IMR-90 (cell line): ENCODE measurements around the gene NTN4. TPM values are rescaled to one million over a fixed set of nuclear protein-coding genes. Genes with fewer than 3 reads are reported as not detected.

Experiments used
- ATAC-seq: fragments of 200-7000 bp; cut with Tn5 transposase; 2 replicates; pipeline ENCODE4 v1.9.1; 2020; ENCODE audit warnings: low read depth, mild to moderate bottlenecking, moderate library complexity
- BruUV-seq: library from RNA; stranded (reverse); fragments of 400-500 nt; replicated peaks from 2 replicates; lab custom pipeline; 2021; lab: Mats Ljungman, UMichigan
- CTCF ChIA-PET: fragments of 300-600 bp; formaldehyde crosslinking; extraction: SDS; loops from one replicate; lab custom pipeline; 2021; ENCODE audit warnings: antibody characterized with exemption; lab: Yijun Ruan, JAX
- POLR2A ChIA-PET: fragments of 300-600 bp; sonication (Branson Sonifier 250); formaldehyde crosslinking; loops from one replicate; lab custom pipeline; 2022; ENCODE audit warnings: antibody characterized with exemption; ENCODE audit not compliant: unreplicated experiment; lab: Charles Lee
- DNase-seq: peaks from one replicate; pipeline ENCODE4 v3.0.0; 2013
- H2AFZ ChIP-seq: replicated peaks from 2 replicates; pipeline ENCODE3; 2013; ENCODE audit warnings: low read length, mild to moderate bottlenecking; ENCODE audit not compliant: poor library complexity
- H2AK5ac ChIP-seq: 2 replicates; pipeline ENCODE4 v1.6.1; 2013; ENCODE audit warnings: low read depth, low read length, inconsistent platforms
- H2AK9ac ChIP-seq: replicated peaks from 2 replicates; pipeline ENCODE3; 2013; ENCODE audit warnings: mild to moderate bottlenecking, low read depth, low read length, moderate library complexity; ENCODE audit not compliant: poor library complexity
- H2BK120ac ChIP-seq: 2 replicates; pipeline ENCODE4 v1.6.1; 2013; ENCODE audit warnings: low read depth, low read length, inconsistent platforms
- H2BK15ac ChIP-seq: 3 replicates; pipeline ENCODE4 v1.6.1; 2013; ENCODE audit warnings: low read depth, low read length, inconsistent platforms
- H2BK20ac ChIP-seq: 2 replicates; pipeline ENCODE4 v1.6.1; 2013; ENCODE audit warnings: low read depth, mild to moderate bottlenecking, inconsistent platforms, low read length, moderate library complexity
- H2BK5ac ChIP-seq: 2 replicates; pipeline ENCODE4 v1.6.1; 2013; ENCODE audit warnings: mild to moderate bottlenecking, low read depth, low read length, inconsistent platforms; ENCODE audit not compliant: poor library complexity, severe bottlenecking
- H3K14ac ChIP-seq: replicated peaks from 2 replicates; pipeline ENCODE4 v1.6.1; 2013; ENCODE audit warnings: low read depth, low read length, inconsistent platforms
- H3K18ac ChIP-seq: 2 replicates; pipeline ENCODE4 v1.6.1; 2013; ENCODE audit warnings: low read depth, low read length, control low read depth
- H3K23ac ChIP-seq: 2 replicates; pipeline ENCODE4 v1.6.1; 2013; ENCODE audit warnings: low read depth, low read length, inconsistent platforms
- H3K27ac ChIP-seq: 2 replicates; pipeline ENCODE4 v1.5.1; 2013; ENCODE audit warnings: mild to moderate bottlenecking, control low read depth, low read length; ENCODE audit not compliant: insufficient read depth
- H3K27me3 ChIP-seq: 2 replicates; pipeline ENCODE4 v1.6.1; 2013; ENCODE audit warnings: low read length; ENCODE audit not compliant: control insufficient read depth, insufficient read depth
- H3K36me3 ChIP-seq: 2 replicates; pipeline ENCODE4 v1.6.1; 2013; ENCODE audit warnings: low read length, mixed read lengths; ENCODE audit not compliant: control insufficient read depth, insufficient read depth
- H3K4ac ChIP-seq: 2 replicates; pipeline ENCODE4 v1.6.1; 2013; ENCODE audit warnings: low read depth, low read length, inconsistent platforms
- H3K4me1 ChIP-seq: 2 replicates; pipeline ENCODE4 v1.6.1; 2013; ENCODE audit warnings: low read length, mixed read lengths; ENCODE audit not compliant: control insufficient read depth, insufficient read depth
- H3K4me2 ChIP-seq: 2 replicates; pipeline ENCODE4 v1.6.1; 2013; ENCODE audit warnings: low read depth, mild to moderate bottlenecking, control low read depth, low read length, moderate library complexity
- H3K4me3 ChIP-seq: 2 replicates; pipeline ENCODE4 v1.5.1; 2013; ENCODE audit warnings: low read depth, mild to moderate bottlenecking, control low read depth, low read length, moderate library complexity; ENCODE audit not compliant: insufficient read depth
- H3K56ac ChIP-seq: 2 replicates; pipeline ENCODE4 v1.6.1; 2013; ENCODE audit warnings: low read length, inconsistent platforms; ENCODE audit not compliant: insufficient read depth; ENCODE audit errors: extremely low read depth
- H3K79me1 ChIP-seq, 2 experiments: 2 replicates each; pipeline ENCODE4 v1.6.1; 2013; ENCODE audit warnings: low read length in 2 of 2, inconsistent platforms in 1 of 2, low read depth in 1 of 2
- H3K9ac ChIP-seq: 2 replicates; pipeline ENCODE4 v1.6.1; 2013; ENCODE audit warnings: low read depth, low read length, control low read depth
- H3K9me1 ChIP-seq: 2 replicates; pipeline ENCODE4 v1.6.1; 2013; ENCODE audit warnings: low read length, inconsistent platforms; ENCODE audit not compliant: insufficient read depth
- H3K9me3 ChIP-seq: 2 replicates; pipeline ENCODE4 v1.6.1; 2013; ENCODE audit warnings: low read length; ENCODE audit not compliant: control insufficient read depth, insufficient read depth
- H4K20me1 ChIP-seq: 2 replicates; pipeline ENCODE4 v1.6.1; 2013; ENCODE audit warnings: low read length, inconsistent platforms; ENCODE audit not compliant: insufficient read depth
- H4K5ac ChIP-seq: 2 replicates; pipeline ENCODE4 v1.6.1; 2013; ENCODE audit warnings: mild to moderate bottlenecking, low read depth, low read length, control low read depth
- H4K8ac ChIP-seq, 2 experiments: 2 replicates each; pipeline ENCODE4 v1.6.1; 2013; ENCODE audit warnings: low read depth in 2 of 2, low read length in 2 of 2, control low read depth in 1 of 2, inconsistent platforms in 1 of 2
- H4K91ac ChIP-seq: 2 replicates; pipeline ENCODE4 v1.6.1; 2013; ENCODE audit warnings: low read depth, low read length, inconsistent platforms; ENCODE audit not compliant: insufficient read depth
- BHLHE40 ChIP-seq: fragments of 150-350 bp; IDR thresholded peaks from 2 replicates; pipeline ENCODE4 v1.6.1; 2016; ENCODE audit warnings: mild to moderate bottlenecking, low read depth, low read length
- CEBPB ChIP-seq: IDR thresholded peaks from 2 replicates; pipeline ENCODE4 v1.6.1; 2012; ENCODE audit warnings: low read depth, low read length, improper control_type of control experiment
- CHD1 ChIP-seq: IDR thresholded peaks from 2 replicates; pipeline ENCODE4 v1.6.1; 2012; ENCODE audit warnings: low read depth, low read length, improper control_type of control experiment
- CTCF ChIP-seq: conservative IDR thresholded peaks from 2 replicates; pipeline ENCODE4 v1.5.1; 2012; ENCODE audit warnings: mild to moderate bottlenecking, low read depth, low read length, improper control_type of control experiment
- ELK1 ChIP-seq: fragments of 150-350 bp; IDR thresholded peaks from 2 replicates; pipeline ENCODE4 v1.6.1; 2016; ENCODE audit warnings: low read depth, mild to moderate bottlenecking, low read length, moderate library complexity, borderline replicate concordance
- FOS ChIP-seq: fragments of 150-350 bp; IDR thresholded peaks from 2 replicates; pipeline ENCODE4 v1.6.1; 2016; ENCODE audit warnings: low read depth, low read length
- MAFK ChIP-seq: IDR thresholded peaks from 2 replicates; pipeline ENCODE4 v1.6.1; 2012; ENCODE audit warnings: low read depth, low read length, improper control_type of control experiment
- MAZ ChIP-seq: IDR thresholded peaks from 2 replicates; pipeline ENCODE4 v1.6.1; 2012; ENCODE audit warnings: low read depth, mild to moderate bottlenecking, low read length, improper control_type of control experiment, moderate library complexity, borderline replicate concordance
- MXI1 ChIP-seq: IDR thresholded peaks from 2 replicates; pipeline ENCODE4 v1.6.1; 2012; ENCODE audit warnings: low read depth, mild to moderate bottlenecking, low read length, moderate library complexity, borderline replicate concordance
- POLR2A ChIP-seq: IDR thresholded peaks from 2 replicates; pipeline ENCODE4 v1.6.1; 2012; ENCODE audit warnings: mild to moderate bottlenecking, low read depth, low read length
- RAD21 ChIP-seq: IDR thresholded peaks from 2 replicates; pipeline ENCODE4 v1.6.1; 2012; ENCODE audit warnings: low read length, improper control_type of control experiment
- RCOR1 ChIP-seq: IDR thresholded peaks from 2 replicates; pipeline ENCODE4 v1.6.1; 2012; ENCODE audit warnings: mild to moderate bottlenecking, low read length, improper control_type of control experiment; ENCODE audit not compliant: insufficient replicate concordance
- RFX5 ChIP-seq: IDR thresholded peaks from 2 replicates; pipeline ENCODE4 v1.8.0; 2012; ENCODE audit warnings: low read depth, mild to moderate bottlenecking, low read length, moderate library complexity
- SMC3 ChIP-seq: fragments of 150-350 bp; IDR thresholded peaks from 2 replicates; pipeline ENCODE4 v1.6.1; 2016; ENCODE audit warnings: low read depth, mild to moderate bottlenecking, antibody characterized with exemption, low read length, moderate library complexity
- USF2 ChIP-seq: fragments of 150-350 bp; IDR thresholded peaks from 2 replicates; pipeline ENCODE4 v1.6.1; 2017; ENCODE audit warnings: mild to moderate bottlenecking, antibody characterized with exemption, low read length, low read depth
- WGBS, 2 experiments: methylation state at CpG; one replicate each; pipeline versions ENCODE4 v1.1.5 to v1.1.7; 2013; ENCODE audit warnings: missing lambda C conversion rate in 2 of 2; ENCODE audit not compliant: insufficient read length in 1 of 2; ENCODE audit errors: extremely low coverage in 2 of 2; 5-methylcytosine and 5-hydroxymethylcytosine counted together
- dilution Hi-C: fragments of 300-500 bp; cut with HindIII; formaldehyde crosslinking; loops from one replicate; pipeline ENCODE4 v1.14.3; 2018; ENCODE audit warnings: low sequenced_read_pairs; ENCODE audit not compliant: unreplicated experiment
- in situ Hi-C: fragments of 300-500 bp; cut with MboI; formaldehyde crosslinking; loops from 3 replicates; pipeline ENCODE4 v1.14.3; 2019; ENCODE audit warnings: low sequenced_read_pairs, inconsistent platforms, mixed read lengths
- intact Hi-C: fragments of 100-400 bp; cut with micrococcal nuclease; formaldehyde crosslinking; loops from 2 replicates; pipeline ENCODE4 v1.10.0; 2022
- polyA plus RNA-seq, 3 experiments: library from polyadenylated mRNA; depleted of rRNA; stranded (reverse); fragments of >200 nt; gene quantifications; 2 replicates each; pipeline ENCODE4 v1.2.3, GENCODE V29; 2012; ENCODE audit warnings: low replicate concordance in 1 of 3
- total RNA-seq: library from RNA; depleted of rRNA; stranded (reverse); fragments of >200 nt; gene quantifications from 2 replicates; pipeline ENCODE4 v1.2.3, GENCODE V29; 2012

NTN4 gene
- total and polyA plus RNA-seq, 2 of the 4 experiments (the other 2 are of a cell fraction) = 54.6 to 56.6 TPM

- no peaks in the 10 kb centered on the region for H3K27me3 ChIP-seq
- H3K4me1 ChIP-seq = peaks cover 8% of the 10 kb centered on the region; the same call in 1 of the 2 replicates
- 80% methylated on average over 8 of the region's 11 CpGs; no CpG with 5 or more reads in 1 of the 2 experiments for WGBS, 2 experiments
- H2BK120ac ChIP-seq = no peak overlapping the region; the same call in 1 of the 2 replicates
- H3K18ac ChIP-seq = no peak overlapping the region
- H3K27ac ChIP-seq = no peak overlapping the region
- ATAC-seq (no peak), DNase-seq (no peak)
- H2BK15ac ChIP-seq = no peak overlapping the region; the same call in 2 of the 3 replicates
- in situ Hi-C loops = no loop called here
- H3K36me3 ChIP-seq = peaks cover 14% of the 10 kb centered on the region; the same call in 1 of the 2 replicates
- H4K91ac ChIP-seq = no peak overlapping the region
- peaks cover 3% of the 10 kb centered on the region; the same call in 1 of the 2 replicates for H4K20me1 ChIP-seq
- H3K9ac ChIP-seq = no peak overlapping the region
- H4K8ac ChIP-seq = no peak overlapping the region
- peaks cover 9% of the 10 kb centered on the region for H3K9me1 ChIP-seq
- peak overlapping the region; percentile 1; the same call in 1 of the 2 replicates for H2AK5ac ChIP-seq
- POLR2A ChIA-PET = no interaction called here
- H3K56ac ChIP-seq = no peak overlapping the region
- no peaks in the 10 kb centered on the region for H3K9me3 ChIP-seq
- H3K23ac ChIP-seq = no peak overlapping the region
- CTCF ChIA-PET = interaction anchor here (0.6 kb wide), 1 partner anchor 507 kb away, joined by 3 read pairs; no protein-coding TSS in a partner anchor
- no peak overlapping the region for H2AK9ac ChIP-seq
- intact Hi-C loops = loop anchor here (10.0 kb wide), 1 partner anchor 153 kb away; no protein-coding TSS in a partner anchor
- H3K4me3 ChIP-seq = no peak overlapping the region
- H3K79me1 ChIP-seq = peaks cover 0 to 33% of the 10 kb centered on the region in 2 experiments; a peak in 2 of 4 replicates
- H2BK20ac ChIP-seq = no peak overlapping the region
- no peak overlapping the region for H3K4ac ChIP-seq
- H3K14ac ChIP-seq = no peak overlapping the region
- H4K5ac ChIP-seq = no peak overlapping the region
- no peak overlapping the region for H2BK5ac ChIP-seq
- H3K4me2 ChIP-seq = no peak overlapping the region
- BruUV-seq = no TSS peak
- no peak overlapping the region for H2AFZ ChIP-seq
- dilution Hi-C loops = no loop called here
- TF ChIP-seq FOS (no peak), SMC3 (no peak), MXI1 (no peak), RCOR1 (no peak), BHLHE40 (no peak), CHD1 (no peak), POLR2A (no peak), RFX5 (no peak), ELK1 (no peak), RAD21 (no peak), CTCF (no peak), MAFK (no peak), MAZ (no peak), USF2 (no peak), CEBPB (no peak)
Measured at GRCh38 chr12:95738024-95738611, 52.4 kb downstream of the NTN4 start.
